GM21526 (cell line): Measurements from ENCODE around the gene LAPTM4A.
"Not testable (repeated sequence)": the region's sequence is repeated elsewhere in the genome, so short reads cannot be mapped to it uniquely, and the experiment has no call there.

Experiments used
- ATAC-seq: cut with Tn5 transposase; IDR thresholded peaks from one replicate; pipeline ENCODE4 v1.9.1; 2021; ENCODE audit warnings: moderate library complexity; ENCODE audit not compliant: unreplicated experiment, low FRiP score

The LAPTM4A gene

GRCh38 chr2:20051532-20052228, at the start of gene LAPTM4A:
LAPTM4A (minus strand) TSS chr2:20051628; CDS start chr2:20051520, 108 bp downstream.
- ATAC-seq = peak; percentile 95

DNA sequence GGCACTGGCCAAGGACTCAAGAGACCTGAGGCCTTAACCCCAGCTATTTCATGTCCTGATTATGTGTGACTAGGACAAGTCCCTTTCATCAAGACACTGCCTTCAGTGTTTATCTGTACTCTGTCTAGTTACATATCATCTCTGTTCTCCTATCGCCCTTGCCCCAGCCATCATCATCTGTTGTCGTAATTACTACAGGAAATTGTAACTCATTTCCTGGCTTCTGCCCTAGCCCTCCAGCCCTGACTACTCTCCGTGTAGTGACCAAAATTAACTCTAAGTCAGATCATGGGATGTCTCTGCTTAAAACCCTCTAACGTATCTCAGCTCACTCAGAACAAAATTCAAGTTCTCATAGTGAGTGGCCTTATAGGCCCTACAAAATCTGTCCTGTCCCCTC, 49.3 kb upstream of the LAPTM4A start:
- no peak for ATAC-seq

DNA sequence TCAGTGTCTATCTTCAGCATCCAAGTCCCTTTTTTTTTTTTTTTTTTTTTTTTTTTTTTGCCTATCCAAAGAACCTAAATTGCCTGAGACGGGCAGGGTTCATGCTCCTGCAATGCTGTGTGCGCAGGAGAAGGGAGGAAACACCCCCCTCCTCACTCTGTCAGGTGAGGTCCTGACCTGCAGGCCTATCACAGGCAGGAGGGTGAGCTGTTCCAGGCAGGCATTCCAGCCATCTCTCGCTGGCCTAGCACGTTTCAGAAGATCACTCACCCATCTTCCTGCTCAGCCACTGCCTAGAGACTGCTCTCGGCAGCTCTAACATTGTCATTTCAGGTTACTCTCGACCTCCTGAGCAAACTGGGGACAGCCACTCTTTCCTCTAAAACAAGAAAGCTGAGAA, 48.4 kb upstream of the LAPTM4A start:
- ATAC-seq = no peak

DNA sequence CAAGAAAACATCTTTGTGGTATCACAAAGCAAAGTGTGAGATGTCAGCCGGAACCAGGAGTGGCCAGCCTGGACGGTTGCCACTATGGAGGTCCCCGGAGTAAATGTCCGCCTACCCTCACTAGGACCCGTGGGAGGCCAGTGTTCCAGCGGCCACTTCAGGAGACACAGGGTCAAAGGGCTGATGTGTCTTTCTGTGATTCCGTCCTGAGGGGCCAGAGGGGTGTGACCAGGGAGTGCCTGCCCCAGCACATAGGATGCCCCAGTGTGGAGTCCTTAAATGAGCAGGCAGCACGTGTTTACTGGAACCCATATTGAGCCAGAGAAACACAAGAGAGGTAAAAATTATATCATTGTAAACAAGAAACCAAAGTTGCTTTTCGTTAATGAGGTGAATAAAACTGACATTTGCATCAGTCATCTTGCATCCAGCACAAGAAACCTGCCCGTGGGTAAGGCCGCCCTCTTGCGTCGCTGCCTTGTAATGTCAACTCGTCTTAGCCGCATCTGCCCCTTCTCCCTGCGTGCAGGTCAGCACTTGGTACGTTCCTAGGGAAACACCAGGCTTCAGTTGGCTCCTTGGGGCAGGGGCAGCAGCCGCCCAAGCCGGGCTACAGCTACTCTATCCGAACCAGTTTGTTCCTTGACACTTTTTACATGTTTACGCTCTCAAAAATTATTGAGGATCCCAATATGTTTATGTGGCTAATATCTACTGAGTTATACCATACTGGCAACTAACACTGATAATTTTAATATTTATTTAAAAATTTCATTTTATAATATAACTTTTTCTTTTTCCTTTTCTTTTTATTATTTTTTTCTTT, 46.7 kb upstream of the LAPTM4A start:
- ATAC-seq = peak; percentile 87

GRCh38 chr2:20095469-20095868, 44.0 kb upstream of the LAPTM4A start:
- no peak for ATAC-seq

GRCh38 chr2:20094955-20095354, 43.5 kb upstream of the LAPTM4A start:
- ATAC-seq = no peak

DNA sequence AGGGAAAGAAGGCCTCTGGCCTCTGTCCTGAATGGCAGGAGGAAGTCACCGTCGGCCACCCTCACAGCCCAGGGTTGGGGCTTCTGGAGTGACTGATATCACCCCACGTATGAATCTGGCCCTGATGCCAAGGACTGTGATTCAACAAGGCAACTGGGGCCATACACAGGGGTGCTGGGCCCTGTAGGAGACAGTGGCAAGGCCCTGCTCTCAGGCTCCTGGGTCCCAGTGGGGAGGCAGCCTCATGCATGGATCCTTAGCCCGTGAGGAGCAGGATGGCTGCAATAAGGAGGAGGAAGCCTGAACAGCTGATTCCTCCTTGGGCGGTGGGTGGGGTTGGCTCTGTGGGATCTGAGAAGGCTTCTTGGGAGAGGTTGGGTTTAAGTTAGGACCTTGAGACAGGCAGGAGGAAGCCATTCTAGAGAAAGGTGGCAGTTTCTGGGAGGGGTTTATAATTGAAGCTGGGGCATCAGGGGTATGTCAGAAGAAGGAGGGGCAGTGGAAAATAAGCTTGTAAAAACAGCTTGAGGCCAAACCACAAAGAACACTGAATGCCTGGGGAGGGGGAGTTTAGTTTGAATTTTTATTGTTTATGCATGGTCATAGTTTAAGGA, 42.8 kb upstream of the LAPTM4A start:
- ATAC-seq = no peak

GRCh38 chr2:20093263-20094141, 42.1 kb upstream of the LAPTM4A start:
- no peak for ATAC-seq

GRCh38 chr2:20092901-20093235, 41.4 kb upstream of the LAPTM4A start:
- no peak for ATAC-seq

DNA sequence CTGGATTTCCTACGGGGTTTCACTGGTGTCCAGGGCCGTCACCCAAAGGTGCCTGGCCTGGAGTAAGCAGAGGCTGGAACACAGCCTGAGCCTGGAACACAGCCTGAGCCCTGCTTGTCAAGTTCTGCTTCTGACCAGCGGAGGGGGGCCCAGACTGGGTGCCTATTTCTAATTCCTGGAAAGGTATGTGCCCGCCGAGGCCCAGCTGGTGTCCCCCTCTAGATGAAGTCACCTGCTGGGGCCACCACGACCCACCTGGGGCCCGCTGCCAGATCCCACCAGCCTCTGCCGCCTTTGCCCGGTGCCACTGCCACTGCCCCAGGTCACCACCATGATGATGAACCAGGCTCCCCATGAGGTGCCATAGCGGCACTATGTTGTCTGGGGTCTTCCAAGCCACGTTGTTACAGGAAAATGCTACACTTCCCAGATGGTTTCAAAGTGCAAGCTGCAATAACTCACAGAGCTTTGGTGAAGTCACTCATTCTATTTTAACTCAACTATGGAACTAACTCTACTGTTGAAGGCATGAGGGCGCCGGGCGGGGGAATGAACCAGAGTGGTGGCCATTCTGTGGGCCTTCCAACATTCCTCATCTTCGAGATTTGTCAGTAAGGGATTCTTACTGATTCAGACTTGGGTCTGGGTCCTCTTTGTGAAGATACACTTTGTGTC, 40.9 kb upstream of the LAPTM4A start:
- ATAC-seq = no peak

DNA sequence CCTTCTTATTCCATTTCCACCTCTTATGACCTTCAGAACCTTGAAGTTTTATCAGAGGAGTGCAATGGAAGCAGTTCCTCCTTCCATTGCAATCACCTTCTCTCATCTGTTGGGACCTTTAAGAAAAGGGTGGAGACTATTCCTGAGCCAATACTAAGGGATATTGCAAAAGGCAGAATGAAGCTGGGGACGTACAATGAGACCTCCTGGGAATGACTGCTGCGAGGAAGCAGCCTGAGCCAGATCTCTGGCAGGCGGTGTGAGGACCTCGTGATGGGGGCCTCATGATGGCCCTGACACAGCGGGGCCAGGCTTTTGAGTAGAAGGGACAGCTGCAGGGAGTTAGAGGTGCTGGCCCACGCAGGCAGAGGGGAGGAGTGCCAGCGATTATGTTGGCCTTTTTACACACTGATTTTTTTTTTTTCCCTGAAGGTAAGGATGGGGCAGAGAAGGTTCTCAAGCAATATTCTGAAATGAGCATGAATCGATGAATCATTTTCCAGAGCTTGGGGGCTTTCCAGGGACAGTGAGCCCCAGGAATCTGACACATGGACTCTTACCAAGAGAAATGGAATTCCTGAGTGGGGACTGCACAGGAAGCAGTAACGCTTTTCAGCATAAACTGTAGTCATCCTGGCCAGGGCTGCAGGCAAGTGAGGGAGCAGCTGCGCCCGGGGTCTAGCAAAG, 40.0 kb upstream of the LAPTM4A start:
- ATAC-seq = no peak

- no peak for ATAC-seq
Measured at GRCh38 chr2:20089715-20090464, 38.5 kb upstream of the LAPTM4A start.

- ATAC-seq = not testable (repeated sequence)
Measured at GRCh38 chr2:20085909-20086308, 34.5 kb upstream of the LAPTM4A start.

DNA sequence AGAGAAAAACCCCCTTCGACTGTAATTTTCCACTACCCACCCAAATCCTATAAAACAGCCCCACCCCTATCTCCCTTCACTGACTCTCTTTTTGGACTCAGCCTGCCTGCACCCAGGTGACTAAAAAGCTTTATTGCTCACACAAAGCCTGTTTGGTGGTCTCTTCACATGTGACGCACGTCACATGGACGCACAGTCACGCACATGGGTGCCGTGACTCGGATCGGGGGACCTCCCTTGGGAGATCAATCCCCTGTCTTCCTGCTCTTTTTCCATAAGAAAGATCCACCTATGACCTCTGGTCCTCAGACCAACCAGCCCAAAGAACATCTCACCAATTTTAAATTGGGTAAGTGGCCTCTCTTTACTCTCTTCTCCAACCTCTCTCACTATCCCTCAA, 31.4 kb upstream of the LAPTM4A start:
- not testable (repeated sequence) for ATAC-seq

GRCh38 chr2:20081841-20082240, 30.4 kb upstream of the LAPTM4A start:
- ATAC-seq = no peak

DNA sequence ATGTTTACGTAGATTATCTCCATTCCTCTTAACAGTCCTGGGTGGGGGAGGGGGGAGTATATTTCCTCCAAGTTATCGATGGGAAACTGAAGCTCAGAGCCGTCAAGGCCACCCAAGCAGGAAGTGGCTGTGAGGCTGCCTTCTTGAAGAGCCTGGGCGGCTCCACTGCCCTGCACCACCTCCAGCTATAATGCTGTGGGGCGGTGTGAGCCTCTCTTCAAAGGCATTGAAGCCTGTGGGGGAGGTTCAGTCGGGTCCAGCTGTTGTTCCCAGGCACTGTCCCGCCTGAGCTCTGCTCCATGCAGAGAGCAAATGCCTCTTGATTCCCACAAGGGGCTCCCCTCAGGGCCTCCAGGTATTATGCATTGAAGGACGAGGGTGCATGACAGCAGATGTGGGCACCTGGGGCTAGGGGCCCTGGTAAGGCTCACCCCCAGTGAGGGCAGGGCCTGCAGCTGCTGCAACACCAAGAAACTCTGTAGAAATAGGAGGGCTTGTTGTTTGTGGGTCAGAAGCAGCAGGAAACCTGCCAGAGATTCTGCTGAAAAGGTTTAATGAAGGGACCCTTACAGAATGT, 29.5 kb upstream of the LAPTM4A start:
- no peak for ATAC-seq

DNA sequence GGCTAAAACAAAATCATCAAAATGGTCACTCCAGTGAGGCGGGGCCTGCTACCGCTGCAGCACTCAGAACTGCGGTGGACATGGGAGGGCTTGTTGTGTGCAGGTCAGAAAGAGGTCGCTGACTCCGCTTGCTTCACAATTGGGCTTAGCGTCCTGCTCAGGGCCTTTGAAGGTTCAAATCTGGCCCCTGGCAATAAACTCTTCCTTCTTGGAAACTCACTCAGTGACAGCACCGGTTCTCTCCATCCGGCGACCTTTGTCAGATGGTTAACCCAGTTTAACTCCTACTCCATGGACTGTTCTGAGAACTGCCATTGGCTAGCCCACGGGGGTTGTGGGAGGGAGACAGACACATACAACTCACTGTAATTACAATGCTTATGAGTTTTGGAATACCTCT, 29.0 kb upstream of the LAPTM4A start:
- ATAC-seq = no peak

DNA sequence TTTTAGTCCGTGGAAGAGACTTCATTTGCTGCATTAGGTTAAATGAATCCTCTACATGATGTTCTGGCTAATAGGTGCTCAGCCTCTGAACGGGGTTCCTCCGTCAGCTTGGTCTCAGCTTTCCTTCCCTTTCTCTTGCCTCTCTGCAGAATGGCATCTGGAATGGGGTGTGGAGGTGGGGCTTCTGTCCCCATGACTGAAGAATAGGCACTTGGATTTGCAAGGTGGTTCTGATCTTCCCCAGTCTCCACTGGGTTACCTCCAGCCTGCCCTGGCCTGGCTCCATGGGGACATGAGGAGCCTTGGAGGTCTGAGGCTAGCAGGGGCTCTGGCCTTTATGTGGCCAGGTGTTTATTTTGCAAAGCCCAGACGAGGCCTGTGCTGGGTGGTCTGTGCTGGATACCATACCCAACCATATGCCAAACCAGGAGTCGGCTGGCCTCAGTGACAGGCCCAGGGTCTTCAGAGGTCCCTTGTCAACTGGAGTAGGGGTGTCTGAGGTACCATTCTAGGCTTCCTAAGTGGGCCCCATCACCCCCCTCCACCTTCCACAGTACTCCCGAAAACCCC, 28.2 kb upstream of the LAPTM4A start:
- ATAC-seq = no peak
